Measurements from ENCODE around the gene SPATA9. TPM values are rescaled to one million over a fixed set of nuclear protein-coding genes. Genes with fewer than 3 reads are reported as not detected.

SPATA9 gene
- total and polyA plus RNA-seq, 9 of the 15 experiments (the other 6 are each of a cell fraction or from before 2014, with no cell fraction given), result 0.16 to 5.5 (median 0.39) TPM; not detected in 3

- TF ChIP-seq DLX4 (CRISPR knock-in tag; IDR thresholded peaks at IDR 0.05) (peak; percentile 87; the same call in 1 of the 2 replicates), BCOR (IDR thresholded peaks at IDR 0.05) (no peak), SIX5 (IDR thresholded peaks at IDR 0.05; ENCODE audit: borderline replicate concordance in 1 of 2, insufficient read depth in 1 of 2, low read depth in 1 of 2, low read length in 2 of 2) (peak in 1 of 2 experiments; percentile 21; a peak in 1 of 4 replicates), ZBTB17 (CRISPR knock-in tag; IDR thresholded peaks at IDR 0.05) (peak; percentile 98), TGIF2 (CRISPR knock-in tag; IDR thresholded peaks at IDR 0.05) (no peak), ZNF436 (CRISPR knock-in tag; IDR thresholded peaks at IDR 0.05) (peak; percentile 73), ZNF347 (CRISPR knock-in tag; IDR thresholded peaks at IDR 0.05; ENCODE audit: low read depth) (peak; percentile 98), SMARCE1 (IDR thresholded peaks at IDR 0.05) (peak; percentile 63; the same call in 1 of the 2 replicates), ZNF778 (CRISPR knock-in tag; IDR thresholded peaks at IDR 0.05) (peak; percentile 89; the same call in 1 of the 2 replicates), CUX1 (CRISPR knock-in tag; IDR thresholded peaks at IDR 0.05) (peak; percentile 100), SPI1 (IDR thresholded peaks at IDR 0.05; ENCODE audit: borderline replicate concordance, low read depth, low read length) (no peak), EHMT2 (IDR thresholded peaks at IDR 0.05) (peak; percentile 79), NCOA2 (IDR thresholded peaks at IDR 0.05; ENCODE audit: partially characterized antibody in 2 of 2) (no peak), HMG20B (CRISPR knock-in tag; IDR thresholded peaks at IDR 0.05) (peak; percentile 95), DMBX1 (CRISPR knock-in tag; IDR thresholded peaks at IDR 0.05; ENCODE audit: borderline replicate concordance) (peak; percentile 100), SMARCB1 (IDR thresholded peaks at IDR 0.05; ENCODE audit: insufficient read length, low read depth) (no peak), TEAD1 (CRISPR knock-in tag; IDR thresholded peaks at IDR 0.05) (peak; percentile 92 to 100), PTRF (tag; IDR thresholded peaks at IDR 0.05) (peak; percentile 100), RBFOX2 (IDR thresholded peaks at IDR 0.05; ENCODE audit: low read depth, low read length) (no peak), FOXO4 (CRISPR knock-in tag; IDR thresholded peaks at IDR 0.05) (peak; percentile 98)
These were observed 45.8 kb upstream of the SPATA9 start (continued) for GRCh38 chr5:95728494-95729114.
